PC-3 (cell line): ENCODE data around the gene CDC42EP5. TPM values are rescaled to one million over a fixed set of nuclear protein-coding genes. Genes with fewer than 3 reads are reported as not detected.
"Not testable (repeated sequence)": the region's sequence is repeated elsewhere in the genome, so short reads cannot be mapped to it uniquely, and the experiment has no call there.

ENCODE experiments used
- ATAC-seq: fragments of 200-7000 bp; cut with Tn5 transposase; 2 replicates; pipeline ENCODE4 v1.9.1; 2020; ENCODE audit warnings: mild to moderate bottlenecking, moderate library complexity
- BruUV-seq: library from RNA; stranded (reverse); fragments of 400-500 nt; replicated peaks from 2 replicates; lab custom pipeline; 2021; lab: Mats Ljungman, UMichigan
- CTCF ChIA-PET: fragments of 300-600 bp; sonication (Branson Sonifier 250); formaldehyde crosslinking; loops from one replicate; lab custom pipeline; 2022; ENCODE audit warnings: antibody characterized with exemption; lab: Charles Lee
- POLR2A ChIA-PET: fragments of 300-600 bp; sonication (Branson Sonifier 250); formaldehyde crosslinking; loops from one replicate; lab custom pipeline; 2022; ENCODE audit warnings: antibody characterized with exemption; ENCODE audit not compliant: unreplicated experiment; lab: Charles Lee
- DNase-seq: peaks from one replicate; pipeline ENCODE4 v3.0.0-alpha.2; 2015
- H2AFZ ChIP-seq: fragments of 300-600 bp; sonication (generic); 2 replicates; pipeline ENCODE4 v1.6.0; 2016; ENCODE audit warnings: antibody characterized with exemption, low read length
- H3F3A ChIP-seq: fragments of 300-600 bp; sonication (generic); one replicate; pipeline ENCODE4 v1.6.0; 2017; ENCODE audit warnings: antibody characterized with exemption, low read length, control low read depth, mild to moderate bottlenecking; ENCODE audit not compliant: unreplicated experiment
- H3K27ac ChIP-seq: fragments of 300-600 bp; sonication (generic); 2 replicates; pipeline ENCODE4 v1.5.1; 2016; ENCODE audit warnings: mild to moderate bottlenecking, low read length
- H3K27me3 ChIP-seq: fragments of 300-600 bp; sonication (generic); 2 replicates; pipeline ENCODE4 v1.6.1; 2016; ENCODE audit warnings: low read length, mixed read lengths
- H3K36me3 ChIP-seq: fragments of 300-600 bp; sonication (generic); 2 replicates; pipeline ENCODE4 v1.6.1; 2016; ENCODE audit warnings: low read depth, mixed run types, low read length, mixed read lengths
- H3K4me1 ChIP-seq: fragments of 300-600 bp; sonication (generic); 2 replicates; pipeline ENCODE4 v1.5.1; 2016; ENCODE audit warnings: low read length; ENCODE audit not compliant: insufficient read depth
- H3K4me2 ChIP-seq: fragments of 300-600 bp; sonication (generic); 2 replicates; pipeline ENCODE4 v1.6.0; 2016; ENCODE audit warnings: low read length
- H3K4me3 ChIP-seq: fragments of 300-600 bp; sonication (generic); 2 replicates; pipeline ENCODE4 v1.5.1; 2016; ENCODE audit warnings: mild to moderate bottlenecking, low read length, mixed read lengths
- H3K79me2 ChIP-seq: fragments of 300-600 bp; sonication (generic); 2 replicates; pipeline ENCODE4 v1.6.1; 2017; ENCODE audit warnings: low read length, mixed read lengths
- H3K9ac ChIP-seq: fragments of 300-600 bp; sonication (generic); 2 replicates; pipeline ENCODE4 v1.6.0; 2016; ENCODE audit warnings: mild to moderate bottlenecking, low read length
- H3K9me2 ChIP-seq: fragments of 300-600 bp; sonication (generic); replicated peaks from 2 replicates; pipeline ENCODE4 v1.6.1; 2016; ENCODE audit warnings: mixed run types, low read length, mixed read lengths
- H3K9me3 ChIP-seq: fragments of 300-600 bp; sonication (generic); 2 replicates; pipeline ENCODE4 v1.6.1; 2016; ENCODE audit warnings: low read length, mixed read lengths
- H4K20me1 ChIP-seq: fragments of 300-600 bp; sonication (generic); 2 replicates; pipeline ENCODE4 v1.6.1; 2016; ENCODE audit warnings: low read length, mixed read lengths
- EZH2 ChIP-seq: fragments of 300-600 bp; sonication (generic); IDR thresholded peaks from one replicate; pipeline ENCODE4 v1.6.1; 2017; ENCODE audit warnings: antibody characterized with exemption, mild to moderate bottlenecking, low read length; ENCODE audit not compliant: unreplicated experiment
- intact Hi-C: fragments of 100-400 bp; cut with micrococcal nuclease; formaldehyde crosslinking; loops from 2 replicates; pipeline ENCODE4 v1.9.0; 2023
- total RNA-seq: library from RNA; depleted of rRNA; stranded (reverse); fragments of >200 nt; gene quantifications from 2 replicates; pipeline ENCODE4 v1.2.3, GENCODE V29; 2014
- TF ChIP-seq, protein P1 (sequence below): fragments of 300-600 bp; sonication (generic); conservative IDR thresholded peaks from 2 replicates; pipeline ENCODE4 v1.5.1; 2017; ENCODE audit warnings: antibody characterized with exemption, low read depth, mild to moderate bottlenecking, low read length

CDC42EP5 gene
- total RNA-seq, 1 experiment from 2014 or later: 0.73 TPM

GRCh38 chr19:54448040-54448773, 24.9 kb downstream of the CDC42EP5 start:
- ChIA-PET POLR2A (interaction anchor here (0.6 to 1.0 kb wide), 4 partner anchors 15 to 719 kb away, joined by 3 to 6 read pairs (median 4); partner anchors contain the start of genes LENG9 and MBOAT7), CTCF (interaction anchor here (0.6 to 1.1 kb wide), 3 partner anchors 14 to 278 kb away, joined by 3 to 4 read pairs (median 3); partner anchors contain the start of gene LENG9)
- Histone ChIP-seq H3K4me2 (peak overlapping the region; percentile 95), H3K4me3 (peak overlapping the region; percentile 84), H3F3A (no peaks in the 10 kb centered on the region), H3K27me3 (no peaks in the 10 kb centered on the region), H4K20me1 (peaks cover 42% of the 10 kb centered on the region), H3K36me3 (peaks cover 29% of the 10 kb centered on the region), H3K4me1 (peaks cover 27% of the 10 kb centered on the region), H2AFZ (peak overlapping the region; percentile 53), H3K9ac (peak overlapping the region; percentile 98), H3K79me2 (peaks cover 73% of the 10 kb centered on the region), H3K9me3 (no peaks in the 10 kb centered on the region), H3K9me2 (no peaks in the 10 kb centered on the region), H3K27ac (peak overlapping the region; percentile 82)
- TF ChIP-seq EZH2: no peak
- TF ChIP-seq, protein P1, sequence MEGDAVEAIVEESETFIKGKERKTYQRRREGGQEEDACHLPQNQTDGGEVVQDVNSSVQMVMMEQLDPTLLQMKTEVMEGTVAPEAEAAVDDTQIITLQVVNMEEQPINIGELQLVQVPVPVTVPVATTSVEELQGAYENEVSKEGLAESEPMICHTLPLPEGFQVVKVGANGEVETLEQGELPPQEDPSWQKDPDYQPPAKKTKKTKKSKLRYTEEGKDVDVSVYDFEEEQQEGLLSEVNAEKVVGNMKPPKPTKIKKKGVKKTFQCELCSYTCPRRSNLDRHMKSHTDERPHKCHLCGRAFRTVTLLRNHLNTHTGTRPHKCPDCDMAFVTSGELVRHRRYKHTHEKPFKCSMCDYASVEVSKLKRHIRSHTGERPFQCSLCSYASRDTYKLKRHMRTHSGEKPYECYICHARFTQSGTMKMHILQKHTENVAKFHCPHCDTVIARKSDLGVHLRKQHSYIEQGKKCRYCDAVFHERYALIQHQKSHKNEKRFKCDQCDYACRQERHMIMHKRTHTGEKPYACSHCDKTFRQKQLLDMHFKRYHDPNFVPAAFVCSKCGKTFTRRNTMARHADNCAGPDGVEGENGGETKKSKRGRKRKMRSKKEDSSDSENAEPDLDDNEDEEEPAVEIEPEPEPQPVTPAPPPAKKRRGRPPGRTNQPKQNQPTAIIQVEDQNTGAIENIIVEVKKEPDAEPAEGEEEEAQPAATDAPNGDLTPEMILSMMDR: no peak
- ATAC-seq: peak; percentile 35
- DNase-seq: peak; percentile 54
- TSS peak; percentile 65 for BruUV-seq
- intact Hi-C loops: loop anchor here (2.0 kb wide), 1 partner anchor 15 kb away; the partner anchor contains the start of gene LENG9

GRCh38 chr19:54446349-54446748, 26.7 kb downstream of the CDC42EP5 start:
- ATAC-seq, CTCF ChIA-PET, H3F3A ChIP-seq, POLR2A ChIA-PET, intact Hi-C loops, DNase-seq, H3K27ac ChIP-seq, H3K4me3 ChIP-seq, H3K9me3 ChIP-seq, H3K9ac ChIP-seq, BruUV-seq, H3K27me3 ChIP-seq, H2AFZ ChIP-seq, H3K4me2 ChIP-seq, H3K9me2 ChIP-seq: not testable (repeated sequence)
- peaks cover 11% of the 10 kb centered on the region; the same call in 1 of the 2 replicates for H3K36me3 ChIP-seq
- peaks cover 21% of the 10 kb centered on the region for H3K4me1 ChIP-seq
- TF ChIP-seq, protein P1: peak; percentile 30; the same call in 1 of the 2 replicates
- H4K20me1 ChIP-seq: peaks cover 24% of the 10 kb centered on the region
- H3K79me2 ChIP-seq: peaks cover 54% of the 10 kb centered on the region

GRCh38 chr19:54444737-54445136, 28.4 kb downstream of the CDC42EP5 start:
- H3K27ac ChIP-seq: no peak overlapping the region
- no peaks in the 10 kb centered on the region for H3K9me3 ChIP-seq
- ATAC-seq: no peak
- H3K4me3 ChIP-seq: no peak overlapping the region
- CTCF ChIA-PET: no interaction called here
- peaks cover 10% of the 10 kb centered on the region; the same call in 1 of the 2 replicates for H3K36me3 ChIP-seq
- no peak overlapping the region for H3K9ac ChIP-seq
- H3F3A ChIP-seq: no peaks in the 10 kb centered on the region
- no peak for DNase-seq
- H4K20me1 ChIP-seq: peaks cover 11% of the 10 kb centered on the region
- no peaks in the 10 kb centered on the region for H3K9me2 ChIP-seq
- peaks cover 8% of the 10 kb centered on the region for H3K4me1 ChIP-seq
- H3K27me3 ChIP-seq: no peaks in the 10 kb centered on the region
- TF ChIP-seq EZH2: no peak
- intact Hi-C loops: no loop called here
- no TSS peak for BruUV-seq
- H3K4me2 ChIP-seq: no peak overlapping the region
- H3K79me2 ChIP-seq: peaks cover 44% of the 10 kb centered on the region
- H2AFZ ChIP-seq: no peak overlapping the region
- POLR2A ChIA-PET: no interaction called here
